Uterine smooth muscle cell (primary cell): ENCODE measurements around the gene RAP2C. TPM values are rescaled to one million over a fixed set of nuclear protein-coding genes. Genes with fewer than 3 reads are reported as not detected.

Experiments
- total RNA-seq: library from RNA; depleted of rRNA; stranded (reverse); fragments of >200 nt; gene quantifications from 2 replicates; pipeline ENCODE4 v1.2.3, GENCODE V29; 2014

Gene RAP2C
- 27.2 and 28.8 TPM in 2 replicates for total RNA-seq

GRCh38 chrX:132219343-132219768 is at the start of gene RAP2C:
RAP2C (minus strand) TSS chrX:132219447; CDS start chrX:132217268, 2,179 bp downstream.

Other genes starting within 250 kb of the RAP2C start
- 13.6 and 20.4 TPM in 2 replicates for gene STK26, start 196.1 kb downstream of the RAP2C start, total RNA-seq
- gene FRMD7, start 91.4 kb downstream of the RAP2C start, total RNA-seq: 0.11 TPM in 1 of 2 replicates, not detected in the other